ENCODE data around the gene NDUFS8. TPM values are rescaled to one million over a fixed set of nuclear protein-coding genes. Genes with fewer than 3 reads are reported as not detected.

The NDUFS8 gene
- total RNA-seq, result 64.8 and 109 TPM in 2 replicates

DNA sequence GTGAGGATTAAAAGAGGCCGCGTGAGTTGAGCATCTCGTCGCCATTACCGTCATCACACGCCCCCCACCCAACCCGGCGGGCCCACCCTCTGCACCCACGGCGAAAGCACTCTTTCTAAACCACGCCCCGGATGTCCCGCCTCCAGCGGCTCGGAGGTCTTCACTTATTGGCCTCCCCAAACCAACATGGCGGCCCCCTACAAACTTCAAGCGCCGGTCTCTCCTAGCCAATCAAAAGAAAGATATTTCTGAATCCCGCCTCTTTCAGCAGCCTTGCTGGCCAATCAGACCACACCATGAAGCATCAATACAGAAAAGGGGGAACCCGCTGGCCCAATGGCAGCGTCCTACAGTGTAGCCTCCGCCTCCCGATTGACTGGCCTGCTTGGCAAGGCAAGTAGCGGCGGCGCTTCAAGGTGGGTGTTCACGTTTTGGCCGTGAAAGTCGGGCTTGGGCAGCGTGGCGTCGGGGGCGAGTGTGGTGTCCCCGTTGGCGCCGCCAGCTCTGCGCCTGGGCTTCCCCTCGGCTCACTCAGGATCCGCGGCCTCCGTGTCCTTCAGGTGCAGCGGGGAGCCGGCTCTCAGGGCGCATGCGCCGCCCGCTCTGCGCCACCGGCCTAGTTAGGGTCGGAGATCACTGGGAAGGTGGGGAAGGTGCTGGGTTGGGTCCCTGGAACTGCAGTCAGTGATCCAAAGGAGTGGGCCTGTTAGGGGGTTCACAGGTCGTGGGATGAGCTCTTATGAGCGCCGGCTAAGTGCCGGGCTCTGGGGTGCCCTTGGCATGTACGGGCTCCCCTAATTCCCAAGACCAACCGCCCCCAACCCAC lies at the start of gene NDUFS8:
NDUFS8 (plus strand) TSS at position 364 of the 826 bp plus-strand sequence. CDS start 1,471 bp downstream, outside the sequence.

GRCh38 chr11:68003846-68004550 lies 26.5 kb upstream of the NDUFS8 start, which contains the start of gene UNC93B1:
TSS of gene UNC93B1 (minus strand) at chr11:68004097. CDS start at chr11:68004043, 54 bp downstream.

GRCh38 chr11:68010090-68011041 lies 20.1 kb upstream of the NDUFS8 start, which contains the start of gene ALDH3B1:
TSS of gene ALDH3B1 (plus strand) at chr11:68010327. CDS start at chr11:68015298, 4,971 bp downstream.

DNA sequence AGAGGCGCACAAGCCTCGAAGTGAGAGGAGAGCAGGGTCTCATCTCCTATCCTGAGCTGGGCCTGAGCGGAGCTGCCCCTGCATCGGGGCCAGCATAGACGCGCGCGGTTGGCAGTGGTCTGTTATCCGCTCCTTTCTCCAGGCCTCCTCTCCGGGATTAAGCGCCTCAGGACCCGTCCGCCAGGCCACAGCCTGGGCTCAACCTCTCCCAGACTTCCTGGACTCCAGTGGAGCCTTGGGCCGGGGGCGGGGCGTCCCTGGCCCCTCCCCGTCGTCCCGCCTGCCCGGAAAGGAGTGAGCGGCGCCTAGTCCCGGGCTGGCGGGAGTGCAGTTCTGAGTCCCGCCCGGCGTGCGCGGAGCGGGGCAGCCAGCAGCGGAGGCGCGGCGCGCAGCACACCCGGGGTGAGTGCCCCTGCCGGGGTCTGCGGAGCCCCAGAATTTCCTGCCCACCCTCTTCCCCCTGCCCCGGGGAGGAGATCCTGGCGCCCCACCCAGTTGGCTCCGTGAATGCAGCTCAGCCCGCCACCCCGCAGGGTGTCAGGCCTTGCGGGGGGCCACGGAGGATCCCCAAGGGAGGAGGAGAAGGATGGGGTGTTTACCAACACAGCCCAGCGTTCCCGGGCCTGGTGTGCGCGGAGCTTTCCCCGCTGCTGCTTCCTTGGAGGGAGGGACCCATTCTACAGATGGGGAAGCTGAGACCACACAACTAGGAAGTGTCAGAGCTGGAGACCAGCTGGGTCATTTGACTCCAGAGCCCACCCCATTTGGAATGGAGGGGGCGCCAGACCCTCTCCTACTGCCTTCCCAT lies 8.4 kb downstream of the NDUFS8 start, which contains the start of gene TCIRG1:
TCIRG1 (plus strand) TSS at position 308 of the 808 bp plus-strand sequence. CDS start 2,247 bp downstream, outside the sequence.

Other genes with a start within 250 kb of the NDUFS8 start
- gene UNC93B1, start 26.6 kb upstream of the NDUFS8 start, total RNA-seq, result 22.1 and 25.6 TPM in 2 replicates
- gene ALDH3B1, start 20.4 kb upstream of the NDUFS8 start, total RNA-seq, result 0.52 and 0.87 TPM in 2 replicates
- gene TCIRG1, start 8.3 kb downstream of the NDUFS8 start, total RNA-seq, result 43.9 and 45.9 TPM in 2 replicates
- gene CHKA, start 90.7 kb downstream of the NDUFS8 start, total RNA-seq, result 31.9 and 45.6 TPM in 2 replicates
- 26.9 and 35.3 TPM in 2 replicates for gene KMT5B, start 182.6 kb downstream of the NDUFS8 start, total RNA-seq
- gene C11orf24, start 241.3 kb downstream of the NDUFS8 start, total RNA-seq, result 2.8 and 6.2 TPM in 2 replicates